CD14-positive monocyte (primary cell): ENCODE results near the gene KCNQ1. TPM values are rescaled to one million over a fixed set of nuclear protein-coding genes. Genes with fewer than 3 reads are reported as not detected.

Experiments used
- DNase-seq, 3 donors: peaks; one replicate each; pipeline ENCODE4 v3.0.0-alpha.2; 2011 to 2022
- H2AFZ ChIP-seq: 2 replicates; pipeline ENCODE4 v1.6.0; 2012; ENCODE audit warnings: mild to moderate bottlenecking, low read depth, low read length, inconsistent platforms; ENCODE audit not compliant: insufficient read depth, poor library complexity, severe bottlenecking
- H3K27ac ChIP-seq, 2 donors: 1 replicate in 1 of 2; 2 replicates in 1 of 2; pipeline ENCODE4 v1.5.1; 2012 to 2013; ENCODE audit warnings: low read length in 2 of 2, control low read depth in 1 of 2, inconsistent platforms in 1 of 2, low read depth in 1 of 2, mild to moderate bottlenecking in 1 of 2
- H3K27me3 ChIP-seq, 2 donors: one replicate each; pipeline versions ENCODE4 v1.6.0 to v1.6.1; 2011 to 2013; ENCODE audit warnings: low read length in 2 of 2; ENCODE audit not compliant: control insufficient read depth in 2 of 2, insufficient read depth in 2 of 2
- H3K36me3 ChIP-seq, 2 donors: replicated peaks in 1 of 2; 1 replicate in 1 of 2; 2 replicates in 1 of 2; pipeline versions ENCODE4 v1.5.1 to v1.6.1; 2012 to 2013; ENCODE audit warnings: low read length in 2 of 2, control low read depth in 1 of 2, inconsistent platforms in 1 of 2, mild to moderate bottlenecking in 1 of 2; ENCODE audit not compliant: insufficient read depth in 2 of 2, control insufficient read depth in 1 of 2
- H3K4me1 ChIP-seq, 2 donors: 1 replicate in 1 of 2; 2 replicates in 1 of 2; pipeline versions ENCODE4 v1.5.1 to v1.6.1; 2012 to 2013; ENCODE audit warnings: low read length in 2 of 2, control low read depth in 1 of 2, inconsistent platforms in 1 of 2, mild to moderate bottlenecking in 1 of 2, moderate library complexity in 1 of 2; ENCODE audit not compliant: insufficient read depth in 2 of 2, control insufficient read depth in 1 of 2
- H3K4me2 ChIP-seq: replicated peaks from 2 replicates; pipeline ENCODE3; 2012; ENCODE audit warnings: low read length, moderate library complexity, mild to moderate bottlenecking; ENCODE audit not compliant: poor library complexity, severe bottlenecking; ENCODE audit errors: extremely low read depth
- H3K4me3 ChIP-seq, 3 experiments: fragments of 200-600 bp in 1 of 3; sonication (generic) in 1 of 3; replicated peaks in 1 of 3; 1 replicate in 2 of 3; 2 replicates in 1 of 3; pipeline ENCODE4 v1.5.1; 2011 to 2013; ENCODE audit warnings: low read length in 3 of 3, mild to moderate bottlenecking in 3 of 3, control low read depth in 2 of 3, low read depth in 2 of 3, inconsistent platforms in 1 of 3, moderate library complexity in 1 of 3
- H3K79me2 ChIP-seq: 2 replicates; pipeline ENCODE4 v1.6.0; 2012; ENCODE audit warnings: mild to moderate bottlenecking, control low read depth, inconsistent platforms, low read length, moderate library complexity; ENCODE audit not compliant: insufficient read depth
- H3K9ac ChIP-seq: 2 replicates; pipeline ENCODE4 v1.6.0; 2017; ENCODE audit warnings: low read length, mild to moderate bottlenecking; ENCODE audit not compliant: insufficient read depth, poor library complexity, severe bottlenecking
- H3K9me3 ChIP-seq, 2 donors: replicated peaks in 1 of 2; 1 replicate in 1 of 2; 2 replicates in 1 of 2; pipeline versions ENCODE4 v1.5.1 to v1.6.1; 2012 to 2013; ENCODE audit warnings: low read length in 2 of 2, control low read depth in 1 of 2; ENCODE audit not compliant: control insufficient read depth in 1 of 2, insufficient read depth in 1 of 2
- H4K20me1 ChIP-seq: 2 replicates; pipeline ENCODE4 v1.6.0; 2012; ENCODE audit warnings: mild to moderate bottlenecking, low read length, control low read depth, moderate library complexity; ENCODE audit not compliant: insufficient read depth
- H3K27ac Mint-ChIP-seq, 7 donors: one replicate each; pipeline ENCODE4 v1.8.0; 2020; ENCODE audit warnings: mild to moderate bottlenecking in 7 of 7, mixed read lengths in 7 of 7, moderate library complexity in 6 of 7, inconsistent platforms in 2 of 7
- H3K27me3 Mint-ChIP-seq, 3 donors: one replicate each; pipeline ENCODE4 v1.8.0; 2021 to 2022; ENCODE audit warnings: low read depth in 3 of 3, mild to moderate bottlenecking in 3 of 3, mixed read lengths in 3 of 3, moderate library complexity in 3 of 3, inconsistent platforms in 1 of 3
- H3K36me3 Mint-ChIP-seq, 2 donors: one replicate each; pipeline ENCODE4 v1.8.0; 2020; ENCODE audit warnings: mixed read lengths in 2 of 2, inconsistent platforms in 1 of 2, mild to moderate bottlenecking in 1 of 2
- H3K4me1 Mint-ChIP-seq: one replicate; pipeline ENCODE4 v1.8.0; 2020; ENCODE audit warnings: mild to moderate bottlenecking, mixed read lengths
- H3K4me3 Mint-ChIP-seq, 2 donors: one replicate each; pipeline ENCODE4 v1.8.0; 2020; ENCODE audit warnings: mild to moderate bottlenecking in 2 of 2, mixed read lengths in 2 of 2, moderate library complexity in 1 of 2
- H3K9me3 Mint-ChIP-seq, 7 donors: one replicate each; pipeline ENCODE4 v1.8.0; 2020 to 2022; ENCODE audit warnings: mixed read lengths in 7 of 7, mild to moderate bottlenecking in 6 of 7, moderate library complexity in 6 of 7, inconsistent platforms in 2 of 7
- WGBS: methylation state at CpG from one replicate; pipeline ENCODE4 v1.1.5; 2013; ENCODE audit warnings: missing lambda C conversion rate; ENCODE audit not compliant: insufficient coverage; 5-methylcytosine and 5-hydroxymethylcytosine counted together
- intact Hi-C, 2 donors: fragments of 100-400 bp; cut with micrococcal nuclease; formaldehyde crosslinking; loops; one replicate each; pipeline versions ENCODE4 v1.15.0 to v1.15.1; 2023
- polyA plus RNA-seq, 3 donors: library from polyadenylated mRNA; depleted of rRNA in 1 of 3; unstranded in 2 of 3; stranded (reverse) in 1 of 3; fragments of 300-500 nt in 2 of 3; fragments of >200 nt in 1 of 3; fragmentation: Illumina TruSeq in 2 of 3; gene quantifications; 1 replicate in 2 of 3; 2 replicates in 1 of 3; pipeline ENCODE4 v1.2.3, GENCODE V29; 2012 to 2021
- TF ChIP-seq, protein P1 (sequence below): fragments of 200-600 bp; IDR thresholded peaks from one replicate; pipeline ENCODE4 v1.8.0; 2022; ENCODE audit warnings: antibody characterized with exemption, mild to moderate bottlenecking

Gene KCNQ1
- polyA plus RNA-seq, 3 donors, result 14.9 to 31.8 (median 21.6) TPM

GRCh38 chr11:2747248-2748027 lies 302.6 kb downstream of the KCNQ1 start:
- no peak overlapping the region for H3K9ac ChIP-seq

DNA sequence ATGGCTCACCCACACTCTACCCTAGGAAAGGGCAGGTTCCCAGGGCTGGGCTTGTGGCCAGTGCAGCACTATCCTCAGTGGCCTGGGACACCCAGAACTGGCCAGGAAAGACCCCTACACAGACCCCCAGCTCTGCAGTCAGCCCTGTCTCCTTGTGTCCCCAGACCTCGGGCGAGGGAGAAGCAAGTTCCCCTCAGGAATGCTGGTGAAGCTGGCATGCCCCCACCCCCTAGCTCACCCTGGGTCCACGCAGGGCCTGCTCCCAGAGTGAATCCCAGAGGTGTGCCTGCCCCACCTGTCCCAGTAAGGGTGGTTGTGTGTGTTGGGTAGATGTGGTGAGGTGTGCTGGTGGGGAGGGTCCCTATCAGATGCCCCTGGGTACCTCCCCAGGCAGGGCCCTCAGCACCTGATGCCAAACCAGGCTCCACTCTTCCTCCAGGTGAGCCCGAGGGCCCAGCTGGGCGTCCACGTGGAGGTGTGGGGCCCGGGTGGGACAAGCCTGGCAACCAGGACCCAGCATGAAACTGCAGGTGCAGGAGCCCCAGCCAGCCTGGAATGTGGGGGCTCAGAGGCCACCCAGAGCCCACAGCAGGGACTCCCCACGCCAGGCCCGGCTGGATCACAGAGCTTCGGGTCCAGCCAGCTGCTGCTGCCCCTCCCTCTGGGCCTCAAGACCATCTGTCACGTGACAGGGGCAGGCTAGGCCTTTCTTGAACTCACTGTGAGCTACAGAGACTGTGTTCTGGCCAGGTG lies 303.4 kb downstream of the KCNQ1 start:
- TF ChIP-seq, protein P1, sequence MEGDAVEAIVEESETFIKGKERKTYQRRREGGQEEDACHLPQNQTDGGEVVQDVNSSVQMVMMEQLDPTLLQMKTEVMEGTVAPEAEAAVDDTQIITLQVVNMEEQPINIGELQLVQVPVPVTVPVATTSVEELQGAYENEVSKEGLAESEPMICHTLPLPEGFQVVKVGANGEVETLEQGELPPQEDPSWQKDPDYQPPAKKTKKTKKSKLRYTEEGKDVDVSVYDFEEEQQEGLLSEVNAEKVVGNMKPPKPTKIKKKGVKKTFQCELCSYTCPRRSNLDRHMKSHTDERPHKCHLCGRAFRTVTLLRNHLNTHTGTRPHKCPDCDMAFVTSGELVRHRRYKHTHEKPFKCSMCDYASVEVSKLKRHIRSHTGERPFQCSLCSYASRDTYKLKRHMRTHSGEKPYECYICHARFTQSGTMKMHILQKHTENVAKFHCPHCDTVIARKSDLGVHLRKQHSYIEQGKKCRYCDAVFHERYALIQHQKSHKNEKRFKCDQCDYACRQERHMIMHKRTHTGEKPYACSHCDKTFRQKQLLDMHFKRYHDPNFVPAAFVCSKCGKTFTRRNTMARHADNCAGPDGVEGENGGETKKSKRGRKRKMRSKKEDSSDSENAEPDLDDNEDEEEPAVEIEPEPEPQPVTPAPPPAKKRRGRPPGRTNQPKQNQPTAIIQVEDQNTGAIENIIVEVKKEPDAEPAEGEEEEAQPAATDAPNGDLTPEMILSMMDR, result no peak
- Histone ChIP-seq H3K36me3 (peaks cover 0 to 5% of the 10 kb centered on the region in 2 donors), H3K4me2 (no peak overlapping the region), H3K9me3 (no peaks in the 10 kb centered on the region), H3K9ac (no peak overlapping the region), H3K4me3 (no peak overlapping the region), H3K4me1 (no peaks in the 10 kb centered on the region), H2AFZ (no peak overlapping the region), H3K27ac (no peak overlapping the region), H4K20me1 (peaks cover 85% of the 10 kb centered on the region), H3K27me3 (no peaks in the 10 kb centered on the region), H3K79me2 (no peaks in the 10 kb centered on the region)
- Mint-ChIP-seq H3K27ac (no peak overlapping the region), H3K4me3 (no peak overlapping the region), H3K9me3 (peaks cover 0 to 3% (median 0%) of the 10 kb centered on the region in 7 donors), H3K27me3 (peaks cover 2 to 8% (median 3%) of the 10 kb centered on the region in 3 donors), H3K36me3 (peaks cover 5 to 7% of the 10 kb centered on the region in 2 donors), H3K4me1 (no peaks in the 10 kb centered on the region)
- no peak for DNase-seq
- WGBS, result 100% methylated on average over 9 of the region's 11 CpGs
- intact Hi-C loops, result no loop called here

More at GRCh38 chr11:2747248-2748027, 302.6 kb downstream of the KCNQ1 start:
- WGBS, result 86% methylated on average over 13 of the region's 16 CpGs
- H2AFZ ChIP-seq, result no peak overlapping the region
- DNase-seq, result no peak
- peaks cover 3 to 5% of the 10 kb centered on the region in 2 donors for H3K36me3 Mint-ChIP-seq
- TF ChIP-seq, protein P1, result no peak
- no peak overlapping the region for H3K4me2 ChIP-seq
- H4K20me1 ChIP-seq, result peaks cover 85% of the 10 kb centered on the region
- H3K4me1 Mint-ChIP-seq, result no peaks in the 10 kb centered on the region
- H3K79me2 ChIP-seq, result no peaks in the 10 kb centered on the region
- no peaks in the 10 kb centered on the region for H3K9me3 ChIP-seq
- no peak overlapping the region for H3K27ac Mint-ChIP-seq
- H3K27ac ChIP-seq, result no peak overlapping the region
- no peak overlapping the region for H3K4me3 ChIP-seq
- H3K27me3 Mint-ChIP-seq, result peaks cover under 1 to 8% (median 3%) of the 10 kb centered on the region in 3 donors
- intact Hi-C loops, result no loop called here
- H3K27me3 ChIP-seq, result no peaks in the 10 kb centered on the region
- no peak overlapping the region for H3K4me3 Mint-ChIP-seq
- no peaks in the 10 kb centered on the region for H3K4me1 ChIP-seq
- peaks cover 0 to 3% (median 0%) of the 10 kb centered on the region in 7 donors for H3K9me3 Mint-ChIP-seq
- peaks cover 0 to 5% of the 10 kb centered on the region in 2 donors for H3K36me3 ChIP-seq
